DOHH2 (cell line): ENCODE measurements around the gene TRIM10.
A peak's percentile ranks its signal among the peaks of the same experiment; 100 is the strongest.

ENCODE experiments used
- H3F3A ChIP-seq: fragments of 200-600 bp; sonication (generic), shearing (Covaris generic); 2 replicates; pipeline ENCODE4 v1.6.0; 2016; ENCODE audit warnings: antibody characterized with exemption, mild to moderate bottlenecking; ENCODE audit not compliant: control insufficient read depth, insufficient read depth
- H3K27ac ChIP-seq: fragments of 200-600 bp; sonication (generic); 2 replicates; pipeline ENCODE4 v1.5.1; 2014; ENCODE audit warnings: low read depth, mild to moderate bottlenecking, low read length, moderate library complexity
- H3K27me3 ChIP-seq: fragments of 200-600 bp; sonication (generic); 2 replicates; pipeline ENCODE4 v1.6.1; 2014; ENCODE audit warnings: mild to moderate bottlenecking, low read length, mixed read lengths; ENCODE audit not compliant: control insufficient read depth
- H3K36me3 ChIP-seq: fragments of 200-600 bp; sonication (generic); 2 replicates; pipeline ENCODE4 v1.6.1; 2014; ENCODE audit warnings: mild to moderate bottlenecking, low read length, moderate library complexity, mixed read lengths; ENCODE audit not compliant: control insufficient read depth
- H3K4me1 ChIP-seq: fragments of 200-600 bp; sonication (generic); 2 replicates; pipeline ENCODE4 v1.6.1; 2014; ENCODE audit warnings: mild to moderate bottlenecking, low read length, mixed read lengths; ENCODE audit not compliant: control insufficient read depth
- H3K4me2 ChIP-seq: fragments of 200-600 bp; sonication (generic); 2 replicates; pipeline ENCODE4 v1.6.0; 2014; ENCODE audit warnings: mild to moderate bottlenecking, low read length, moderate library complexity
- H3K4me3 ChIP-seq: fragments of 200-600 bp; sonication (generic); 2 replicates; pipeline ENCODE4 v1.5.1; 2014; ENCODE audit warnings: mild to moderate bottlenecking, low read length, mixed read lengths
- H3K79me2 ChIP-seq: fragments of 200-600 bp; sonication (generic); 2 replicates; pipeline ENCODE4 v1.6.1; 2014; ENCODE audit warnings: mild to moderate bottlenecking, low read length, mixed read lengths; ENCODE audit not compliant: control insufficient read depth
- H3K9me2 ChIP-seq: fragments of 200-600 bp; sonication (generic); replicated peaks from 2 replicates; pipeline ENCODE4 v1.6.1; 2014; ENCODE audit warnings: mild to moderate bottlenecking, low read length, mixed read lengths; ENCODE audit not compliant: control insufficient read depth
- H3K9me3 ChIP-seq: fragments of 200-600 bp; sonication (generic); 2 replicates; pipeline ENCODE4 v1.6.1; 2014; ENCODE audit warnings: antibody characterized with exemption, low read length, mixed read lengths; ENCODE audit not compliant: control insufficient read depth, insufficient read depth
- H4K20me1 ChIP-seq: fragments of 200-600 bp; sonication (generic); 2 replicates; pipeline ENCODE4 v1.6.0; 2014; ENCODE audit warnings: low read depth, mild to moderate bottlenecking, antibody characterized with exemption, low read length, moderate library complexity; ENCODE audit not compliant: control insufficient read depth, insufficient read depth
- CTCF ChIP-seq: fragments of 200-600 bp; sonication (generic); IDR thresholded peaks from one replicate; pipeline ENCODE4 v1.5.1; 2014; ENCODE audit warnings: antibody characterized with exemption, mild to moderate bottlenecking, low read depth, low read length; ENCODE audit not compliant: poor library complexity, severe bottlenecking
- EZH2phosphoT487 ChIP-seq: fragments of 200-600 bp; sonication (generic); IDR thresholded peaks from 2 replicates; pipeline ENCODE4 v1.6.1; 2017; ENCODE audit warnings: borderline replicate concordance, mild to moderate bottlenecking, antibody characterized with exemption, low read length, moderate library complexity, mixed read lengths

The TRIM10 gene

GRCh38 chr6:30172681-30173080 is 11.7 kb upstream of the TRIM10 start:
- Histone ChIP-seq H3K9me2 (no peaks in the 10 kb centered on the region), H3K4me2 (no peak overlapping the region), H3K4me3 (no peak overlapping the region), H3K79me2 (no peaks in the 10 kb centered on the region), H3K27ac (no peak overlapping the region), H3K4me1 (no peaks in the 10 kb centered on the region), H4K20me1 (no peaks in the 10 kb centered on the region; the same call in 1 of the 2 replicates), H3F3A (no peaks in the 10 kb centered on the region), H3K27me3 (peaks cover 60% of the 10 kb centered on the region), H3K36me3 (no peaks in the 10 kb centered on the region), H3K9me3 (no peaks in the 10 kb centered on the region)
- TF ChIP-seq CTCF (no peak), EZH2phosphoT487 (no peak)

GRCh38 chr6:30171677-30172471 is 10.9 kb upstream of the TRIM10 start:
- no peak overlapping the region for H3K27ac ChIP-seq
- TF ChIP-seq CTCF (no peak), EZH2phosphoT487 (no peak)
- H3K9me3 ChIP-seq: no peaks in the 10 kb centered on the region
- no peaks in the 10 kb centered on the region for H3K9me2 ChIP-seq
- H3K79me2 ChIP-seq: no peaks in the 10 kb centered on the region
- no peaks in the 10 kb centered on the region for H3K36me3 ChIP-seq
- H3K4me1 ChIP-seq: no peaks in the 10 kb centered on the region
- no peak overlapping the region for H3K4me2 ChIP-seq
- no peak overlapping the region for H3K4me3 ChIP-seq
- H3K27me3 ChIP-seq: peaks cover 63% of the 10 kb centered on the region
- H3F3A ChIP-seq: no peaks in the 10 kb centered on the region
- no peaks in the 10 kb centered on the region; the same call in 1 of the 2 replicates for H4K20me1 ChIP-seq

GRCh38 chr6:30169658-30170614 is 8.9 kb upstream of the TRIM10 start:
- no peaks in the 10 kb centered on the region for H3K9me2 ChIP-seq
- no peaks in the 10 kb centered on the region for H3K79me2 ChIP-seq
- H3K4me2 ChIP-seq: no peak overlapping the region
- no peak for TF ChIP-seq EZH2phosphoT487
- peak; percentile 79 for TF ChIP-seq CTCF
- no peaks in the 10 kb centered on the region for H3K9me3 ChIP-seq
- H4K20me1 ChIP-seq: no peaks in the 10 kb centered on the region; the same call in 1 of the 2 replicates
- no peaks in the 10 kb centered on the region for H3K4me1 ChIP-seq
- no peak overlapping the region for H3K27ac ChIP-seq
- H3K4me3 ChIP-seq: no peak overlapping the region
- H3K36me3 ChIP-seq: no peaks in the 10 kb centered on the region
- H3K27me3 ChIP-seq: peaks cover 51% of the 10 kb centered on the region
- no peaks in the 10 kb centered on the region for H3F3A ChIP-seq
